HCT116 (cell line): ENCODE measurements around the gene CATSPERE.

Experiments used
- CEBPB ChIP-seq: IDR thresholded peaks from 2 replicates; pipeline ENCODE4 v1.6.1; 2012; ENCODE audit warnings: low read depth
- EGR1 ChIP-seq: IDR thresholded peaks from 2 replicates; pipeline ENCODE4 v1.6.1; 2012; ENCODE audit warnings: low read depth
- EZH2 ChIP-seq: fragments of 200-600 bp; sonication (generic); IDR thresholded peaks from 2 replicates; pipeline ENCODE4 v1.6.1; 2017; ENCODE audit warnings: antibody characterized with exemption, mixed run types
- EZH2phosphoT487 ChIP-seq: fragments of 200-600 bp; IDR thresholded peaks from 2 replicates; pipeline ENCODE4 v1.6.1; 2018; ENCODE audit warnings: antibody characterized with exemption, borderline replicate concordance
- POLR2A ChIP-seq: IDR thresholded peaks from 2 replicates; pipeline ENCODE4 v1.7.0; 2011; ENCODE audit warnings: borderline replicate concordance; ENCODE audit not compliant: insufficient read depth, insufficient read length; ENCODE audit errors: extremely low read depth
- POLR2AphosphoS5 ChIP-seq: IDR thresholded peaks from 2 replicates; pipeline ENCODE4 v1.6.1; 2011; ENCODE audit warnings: mild to moderate bottlenecking, low read depth, low read length, moderate library complexity
- RAD21 ChIP-seq: IDR thresholded peaks from 2 replicates; pipeline ENCODE4 v1.6.1; 2012; ENCODE audit warnings: low read depth, mild to moderate bottlenecking
- SP1 ChIP-seq: IDR thresholded peaks from 2 replicates; pipeline ENCODE4 v1.6.1; 2012; ENCODE audit warnings: low read depth
- TCF7L2 ChIP-seq: IDR thresholded peaks from 2 replicates; pipeline ENCODE4 v1.7.0; 2011; ENCODE audit warnings: borderline replicate concordance, inconsistent platforms; ENCODE audit not compliant: insufficient read depth, insufficient read length; ENCODE audit errors: extremely low read depth
- YY1 ChIP-seq: IDR thresholded peaks from 2 replicates; pipeline ENCODE4 v1.6.1; 2011; ENCODE audit warnings: low read length, low read depth, moderate library complexity, mild to moderate bottlenecking; ENCODE audit not compliant: insufficient replicate concordance; ENCODE audit errors: extremely low read depth
- ZNF274 ChIP-seq: fragments of 200-500 bp; sonication (Bioruptor generic); IDR thresholded peaks from 2 replicates; pipeline ENCODE4 v1.6.1; 2014; ENCODE audit warnings: mild to moderate bottlenecking, low read depth, low read length, inconsistent platforms
- TF ChIP-seq, protein P1 (sequence below): IDR thresholded peaks from 2 replicates; pipeline ENCODE4 v1.6.1; 2012; ENCODE audit warnings: low read depth
- TF ChIP-seq, protein P2 (sequence below), 3 experiments: fragments of 200-600 bp in 1 of 3; sonication (generic) in 1 of 3; IDR thresholded peaks in 2 of 3; conservative IDR thresholded peaks in 1 of 3; 2 replicates each; pipeline ENCODE4 v1.5.1; 2012 to 2017; ENCODE audit warnings: low read depth in 2 of 3, low read length in 2 of 3, antibody characterized with exemption in 1 of 3, borderline replicate concordance in 1 of 3, control low read depth in 1 of 3, mild to moderate bottlenecking in 1 of 3, mixed read lengths in 1 of 3, mixed run types in 1 of 3, moderate library complexity in 1 of 3; ENCODE audit not compliant: insufficient read depth in 1 of 3

DNA sequence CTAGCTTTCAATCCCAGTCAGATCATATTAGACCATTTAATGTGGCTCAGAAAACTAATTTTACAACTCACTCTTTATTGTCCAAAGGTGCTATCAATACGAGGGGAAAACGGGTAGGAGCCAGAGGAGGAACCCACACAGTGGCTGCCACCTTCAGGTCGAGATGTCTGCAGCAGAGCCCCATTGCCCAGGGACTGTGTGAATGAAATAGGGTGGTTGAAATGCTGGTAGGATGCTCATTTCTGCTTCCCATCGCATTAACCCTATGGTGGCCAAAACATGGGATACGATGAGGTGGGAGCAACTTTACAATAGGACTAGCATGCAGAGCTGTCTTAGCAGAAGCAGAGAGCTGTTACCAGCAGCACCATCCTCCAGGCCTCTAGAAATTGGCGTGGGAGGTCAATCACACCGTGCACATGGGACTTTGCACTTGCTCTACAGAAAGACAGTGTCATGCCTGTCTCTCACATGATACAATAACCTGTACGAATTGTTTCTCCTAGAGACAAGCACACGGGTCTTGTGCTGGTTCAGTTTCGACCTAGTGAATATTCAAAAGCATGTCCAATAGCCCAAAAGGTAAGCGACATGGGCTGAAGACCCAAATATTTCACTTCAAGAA is 122.4 kb downstream of the CATSPERE start:
- TF ChIP-seq POLR2A (no peak), RAD21 (no peak), EZH2phosphoT487 (no peak), CEBPB (no peak), YY1 (no peak), EZH2 (no peak), POLR2AphosphoS5 (no peak), TCF7L2 (no peak), EGR1 (no peak), ZNF274 (no peak), SP1 (no peak)
- TF ChIP-seq, protein P1, sequence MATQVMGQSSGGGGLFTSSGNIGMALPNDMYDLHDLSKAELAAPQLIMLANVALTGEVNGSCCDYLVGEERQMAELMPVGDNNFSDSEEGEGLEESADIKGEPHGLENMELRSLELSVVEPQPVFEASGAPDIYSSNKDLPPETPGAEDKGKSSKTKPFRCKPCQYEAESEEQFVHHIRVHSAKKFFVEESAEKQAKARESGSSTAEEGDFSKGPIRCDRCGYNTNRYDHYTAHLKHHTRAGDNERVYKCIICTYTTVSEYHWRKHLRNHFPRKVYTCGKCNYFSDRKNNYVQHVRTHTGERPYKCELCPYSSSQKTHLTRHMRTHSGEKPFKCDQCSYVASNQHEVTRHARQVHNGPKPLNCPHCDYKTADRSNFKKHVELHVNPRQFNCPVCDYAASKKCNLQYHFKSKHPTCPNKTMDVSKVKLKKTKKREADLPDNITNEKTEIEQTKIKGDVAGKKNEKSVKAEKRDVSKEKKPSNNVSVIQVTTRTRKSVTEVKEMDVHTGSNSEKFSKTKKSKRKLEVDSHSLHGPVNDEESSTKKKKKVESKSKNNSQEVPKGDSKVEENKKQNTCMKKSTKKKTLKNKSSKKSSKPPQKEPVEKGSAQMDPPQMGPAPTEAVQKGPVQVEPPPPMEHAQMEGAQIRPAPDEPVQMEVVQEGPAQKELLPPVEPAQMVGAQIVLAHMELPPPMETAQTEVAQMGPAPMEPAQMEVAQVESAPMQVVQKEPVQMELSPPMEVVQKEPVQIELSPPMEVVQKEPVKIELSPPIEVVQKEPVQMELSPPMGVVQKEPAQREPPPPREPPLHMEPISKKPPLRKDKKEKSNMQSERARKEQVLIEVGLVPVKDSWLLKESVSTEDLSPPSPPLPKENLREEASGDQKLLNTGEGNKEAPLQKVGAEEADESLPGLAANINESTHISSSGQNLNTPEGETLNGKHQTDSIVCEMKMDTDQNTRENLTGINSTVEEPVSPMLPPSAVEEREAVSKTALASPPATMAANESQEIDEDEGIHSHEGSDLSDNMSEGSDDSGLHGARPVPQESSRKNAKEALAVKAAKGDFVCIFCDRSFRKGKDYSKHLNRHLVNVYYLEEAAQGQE = no peak
- TF ChIP-seq, protein P2, sequence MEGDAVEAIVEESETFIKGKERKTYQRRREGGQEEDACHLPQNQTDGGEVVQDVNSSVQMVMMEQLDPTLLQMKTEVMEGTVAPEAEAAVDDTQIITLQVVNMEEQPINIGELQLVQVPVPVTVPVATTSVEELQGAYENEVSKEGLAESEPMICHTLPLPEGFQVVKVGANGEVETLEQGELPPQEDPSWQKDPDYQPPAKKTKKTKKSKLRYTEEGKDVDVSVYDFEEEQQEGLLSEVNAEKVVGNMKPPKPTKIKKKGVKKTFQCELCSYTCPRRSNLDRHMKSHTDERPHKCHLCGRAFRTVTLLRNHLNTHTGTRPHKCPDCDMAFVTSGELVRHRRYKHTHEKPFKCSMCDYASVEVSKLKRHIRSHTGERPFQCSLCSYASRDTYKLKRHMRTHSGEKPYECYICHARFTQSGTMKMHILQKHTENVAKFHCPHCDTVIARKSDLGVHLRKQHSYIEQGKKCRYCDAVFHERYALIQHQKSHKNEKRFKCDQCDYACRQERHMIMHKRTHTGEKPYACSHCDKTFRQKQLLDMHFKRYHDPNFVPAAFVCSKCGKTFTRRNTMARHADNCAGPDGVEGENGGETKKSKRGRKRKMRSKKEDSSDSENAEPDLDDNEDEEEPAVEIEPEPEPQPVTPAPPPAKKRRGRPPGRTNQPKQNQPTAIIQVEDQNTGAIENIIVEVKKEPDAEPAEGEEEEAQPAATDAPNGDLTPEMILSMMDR (IDR thresholded peaks at IDR 0.05 in 2 of 3, conservative IDR thresholded peaks at IDR 0.05 in 1 of 3; ENCODE audit: borderline replicate concordance in 1 of 3, insufficient read depth in 1 of 3, low read depth in 2 of 3, low read length in 2 of 3) = no peak
